ENCODE measurements around the gene CCL18.
"Not testable (repeated sequence)": the region's sequence is repeated elsewhere in the genome, so short reads cannot be mapped to it uniquely, and the experiment has no call there.

CCL18 gene

GRCh38 chr17:36072431-36073121, 8.5 kb downstream of the CCL18 start:
- peak; percentile 15 for DNase-seq

DNA sequence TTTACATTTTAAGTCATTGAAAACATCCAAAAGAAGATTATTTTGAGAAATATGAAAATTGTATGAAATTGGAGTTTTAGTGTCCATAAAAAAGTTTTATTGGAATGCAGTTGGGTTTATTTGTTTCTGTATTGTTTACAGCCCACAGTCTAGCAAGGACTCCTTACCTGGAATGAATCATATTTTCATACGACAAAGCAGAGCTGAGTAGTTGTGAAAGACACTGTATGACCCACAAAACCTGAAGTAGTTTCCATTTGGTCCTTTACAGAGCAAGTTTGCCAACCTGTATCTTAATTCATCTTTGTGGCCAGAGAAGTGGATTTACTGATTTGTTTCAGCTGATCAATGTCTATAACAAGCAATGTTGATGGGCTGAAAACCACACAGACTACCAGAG, 10.3 kb downstream of the CCL18 start:
- DNase-seq = no peak

- DNase-seq = not testable (repeated sequence)
Measured at GRCh38 chr17:36081681-36082471, 17.8 kb downstream of the CCL18 start.

GRCh38 chr17:36082482-36083120, 18.5 kb downstream of the CCL18 start:
- DNase-seq = peak; percentile 6

DNA sequence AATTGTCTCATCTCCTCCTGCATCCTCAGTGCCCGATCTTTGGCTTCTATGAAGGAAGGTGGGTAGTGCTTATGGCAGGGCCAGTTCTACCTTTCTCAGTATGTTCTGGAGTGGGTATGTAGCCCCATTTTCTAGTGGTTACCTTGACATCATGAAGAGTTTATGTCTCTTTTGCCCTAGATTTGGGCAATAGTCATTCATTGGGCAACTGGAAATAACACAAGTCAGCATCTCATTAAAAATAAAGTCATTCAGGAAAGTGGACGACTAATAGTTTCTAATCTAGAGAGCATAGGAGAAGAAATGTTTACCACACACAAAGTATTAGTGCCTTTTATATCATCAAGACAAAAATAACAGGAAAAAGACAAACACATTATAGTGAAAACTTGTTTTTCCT, 19.6 kb downstream of the CCL18 start:
- DNase-seq = not testable (repeated sequence)

DNA sequence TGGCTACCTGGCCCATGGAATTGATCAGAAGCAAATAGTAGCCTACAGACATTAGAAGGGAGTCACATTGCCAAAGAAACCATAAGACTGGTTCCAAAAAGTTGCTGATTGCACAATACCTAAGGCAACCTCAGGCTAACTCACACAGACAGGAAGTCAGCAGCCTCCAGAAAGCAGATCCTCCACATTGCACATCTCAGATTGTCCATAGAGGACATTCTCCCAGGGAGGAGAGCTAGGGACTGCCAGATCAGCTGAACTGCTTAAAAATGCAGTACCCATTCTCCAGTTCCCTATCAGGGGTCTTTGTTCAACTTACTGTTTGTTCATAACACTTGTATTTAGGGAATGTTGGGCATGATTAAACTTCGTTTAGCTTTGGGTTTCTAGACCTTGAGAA, 21.7 kb downstream of the CCL18 start:
- DNase-seq = no peak

- DNase-seq = no peak
Measured at GRCh38 chr17:36086791-36087190, 22.7 kb downstream of the CCL18 start.

DNA sequence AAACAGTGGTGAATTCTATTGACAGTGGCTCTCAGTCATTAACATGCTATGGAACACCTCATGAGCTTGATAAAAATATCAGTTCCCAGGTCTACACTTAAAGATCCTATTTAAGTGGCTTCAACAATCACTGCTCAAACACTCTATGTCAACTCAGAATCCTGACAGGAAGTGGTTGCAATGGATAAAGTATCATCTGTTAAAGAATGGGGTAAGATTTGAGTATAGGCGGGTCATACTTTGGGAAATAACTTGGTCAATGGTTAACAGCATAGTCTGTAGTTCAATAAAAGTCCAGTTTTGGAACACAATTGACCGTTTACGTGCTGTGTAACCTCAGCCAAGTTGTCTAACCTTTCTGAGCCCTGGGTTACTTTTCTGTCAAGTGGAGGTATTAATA, 23.4 kb downstream of the CCL18 start:
- not testable (repeated sequence) for DNase-seq

GRCh38 chr17:36087897-36088572, 24.0 kb downstream of the CCL18 start:
- DNase-seq = not testable (repeated sequence)

DNA sequence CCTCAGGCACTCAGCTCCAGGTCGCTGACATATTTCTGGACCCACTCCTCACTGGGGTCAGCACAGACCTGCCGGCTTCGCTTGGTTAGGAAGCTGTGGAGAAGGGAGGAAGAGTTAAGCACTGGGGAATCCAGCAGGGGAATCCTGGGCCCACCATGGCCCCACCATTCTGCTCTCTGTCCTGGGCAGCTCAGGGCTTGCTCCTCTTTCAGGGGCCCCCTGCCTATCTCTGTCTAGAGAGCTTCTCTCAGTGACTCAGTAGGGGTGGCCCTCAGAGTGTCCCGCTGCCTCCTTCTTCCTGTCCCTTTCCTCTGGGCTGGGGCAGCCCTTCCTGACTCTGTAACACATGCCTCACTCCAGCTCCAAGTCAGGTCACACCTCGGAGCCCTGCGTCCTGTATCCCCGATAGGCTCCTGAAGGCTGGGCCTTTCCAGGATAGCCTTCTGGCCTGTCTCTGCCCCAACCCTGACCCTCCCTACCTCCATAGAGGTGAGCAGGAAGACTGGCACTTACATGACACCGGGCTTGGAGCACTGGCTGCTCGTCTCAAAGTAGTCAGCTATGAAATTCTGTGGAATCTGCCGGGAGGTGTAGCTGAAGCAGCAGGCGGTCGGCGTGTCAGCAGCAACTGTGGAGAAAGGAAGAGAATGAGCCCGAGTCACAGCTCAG, 24.7 kb downstream of the CCL18 start:
- no peak for DNase-seq

DNA sequence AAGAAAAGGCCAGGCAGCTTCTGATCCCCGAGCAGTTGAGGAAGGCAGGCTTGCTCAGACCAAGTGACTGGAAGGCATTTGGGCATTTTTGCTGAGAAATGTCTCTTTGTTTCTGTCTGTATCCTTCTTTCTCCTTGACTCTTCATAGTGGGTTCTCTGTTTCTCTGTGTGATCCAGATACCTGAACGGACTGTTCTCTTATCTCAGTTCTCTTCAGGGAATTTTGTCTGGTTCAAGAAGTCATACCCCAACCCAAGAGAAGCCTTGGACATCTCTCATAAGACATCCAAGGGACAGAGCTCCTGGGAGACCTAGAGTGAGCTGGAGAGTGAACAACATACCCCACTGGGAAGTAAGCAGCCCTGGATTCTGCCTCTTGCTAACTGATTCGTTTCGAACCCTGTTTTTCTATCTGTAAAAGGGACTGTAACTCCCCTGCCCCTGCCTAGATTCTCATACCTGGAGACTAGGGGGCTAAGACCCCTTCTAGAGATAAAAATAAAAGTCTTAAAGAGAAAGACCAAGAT, 25.3 kb downstream of the CCL18 start:
- no peak for DNase-seq

DNA sequence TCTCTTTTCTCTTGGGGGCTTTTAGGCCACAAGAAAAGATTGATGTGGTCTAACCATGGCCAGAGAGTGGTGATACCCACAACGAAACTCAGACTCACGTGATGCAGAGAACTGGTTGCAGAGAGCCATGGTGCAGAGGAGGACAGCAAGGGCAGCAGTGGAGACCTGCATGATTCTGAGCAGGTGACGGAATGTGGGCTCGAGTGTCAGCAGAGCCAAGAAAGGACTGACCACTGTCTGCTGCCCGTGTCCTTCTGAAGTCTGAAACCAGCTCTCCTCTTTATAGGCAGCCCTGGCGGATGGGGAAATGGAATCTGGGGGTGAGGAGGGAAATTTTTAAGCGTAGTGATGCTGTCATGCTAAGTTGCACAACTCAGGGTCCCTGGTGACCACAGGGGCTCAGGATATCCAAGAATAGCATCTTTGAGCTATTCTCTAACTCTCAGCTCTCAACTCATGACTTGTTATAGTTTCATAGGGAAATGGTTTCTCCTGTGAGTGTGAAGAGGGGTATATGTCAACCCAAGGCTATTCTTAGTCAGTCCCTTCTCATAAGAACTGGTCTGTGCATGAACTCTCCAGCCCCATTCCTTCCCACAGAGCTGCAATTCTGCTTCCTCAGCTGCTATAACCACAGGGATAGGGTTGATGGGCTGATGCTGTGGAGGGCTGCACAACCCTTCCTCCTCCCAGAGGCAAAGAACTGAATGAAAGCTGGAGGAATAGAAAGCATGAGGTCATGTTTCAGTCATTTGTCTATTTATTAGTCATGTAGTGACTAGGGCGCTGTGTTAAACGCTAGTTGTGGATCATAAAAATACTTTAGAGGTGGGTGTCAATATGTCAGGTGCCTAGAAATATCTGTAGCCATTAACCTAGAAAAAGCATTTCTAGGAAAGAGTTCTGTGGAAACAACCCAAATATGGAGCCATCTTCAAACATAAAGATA, 26.1 kb downstream of the CCL18 start, which contains the start of gene CCL3:
TSS of gene CCL3 (minus strand) at position 256 of the 949 bp plus-strand sequence. CDS start at position 171, 85 bp downstream.
- no peak for DNase-seq

GRCh38 chr17:36092230-36092629, 28.2 kb downstream of the CCL18 start:
- no peak for DNase-seq

- not testable (repeated sequence) for DNase-seq
Measured at GRCh38 chr17:36092715-36093114, 28.6 kb downstream of the CCL18 start.

DNA sequence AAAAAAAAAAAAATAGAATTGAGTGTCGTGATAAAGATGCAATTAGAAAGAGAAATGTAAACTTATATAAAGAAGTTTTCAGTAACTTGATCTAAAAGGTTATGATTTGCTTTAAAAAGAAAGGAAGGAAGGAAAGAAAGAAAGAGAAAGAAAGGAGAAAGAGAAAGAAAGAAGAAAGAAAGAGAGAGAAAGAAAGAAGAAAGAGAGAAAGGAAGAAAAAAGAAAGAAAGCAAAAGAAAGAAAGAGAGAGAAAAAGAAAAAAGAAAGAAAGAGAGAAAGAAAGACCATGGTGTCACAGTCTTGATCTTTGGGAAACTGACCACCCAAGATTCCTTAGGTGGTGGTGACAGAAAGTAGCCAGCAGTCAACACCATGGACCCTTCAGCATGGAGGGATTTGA, 30.2 kb downstream of the CCL18 start:
- no peak for DNase-seq

DNA sequence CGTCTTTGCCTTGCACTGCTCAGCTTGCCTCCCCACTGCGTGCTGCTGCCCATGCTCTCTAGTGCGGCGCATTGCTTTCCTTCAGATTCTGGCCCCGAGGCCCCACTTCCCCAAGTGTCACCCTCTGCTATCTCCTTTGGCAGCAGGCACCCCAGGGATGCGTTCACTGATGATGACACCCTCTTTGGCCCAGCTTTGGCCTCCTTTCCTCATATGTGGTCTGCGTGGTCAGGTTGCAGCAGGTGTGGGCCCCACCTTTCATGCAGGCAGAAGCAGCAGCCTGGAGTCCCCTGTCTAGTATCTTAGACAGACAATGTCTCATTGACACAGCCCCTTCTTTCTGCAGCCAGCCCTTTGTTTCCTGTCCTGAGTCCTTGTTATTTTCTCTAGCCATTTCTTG, 30.7 kb downstream of the CCL18 start:
- no peak for DNase-seq

DNA sequence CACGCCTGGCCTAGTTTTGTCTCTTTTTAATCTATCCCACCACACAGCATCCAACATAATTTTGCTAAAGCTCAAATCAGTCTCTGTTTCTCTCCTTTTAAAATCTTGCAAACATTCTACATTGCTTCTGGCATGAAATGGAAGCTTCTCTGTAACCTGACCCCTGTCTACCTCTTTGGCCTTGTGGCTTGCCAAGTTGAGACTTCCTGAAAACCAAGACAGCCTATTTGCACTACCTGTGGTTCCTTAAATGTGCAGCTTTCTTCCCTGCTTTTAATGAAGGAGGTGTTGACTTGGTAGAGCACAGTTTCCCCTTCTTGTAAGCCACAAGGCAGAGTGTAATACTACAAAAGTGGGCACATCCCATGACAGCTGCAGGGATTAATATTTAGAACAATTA, 31.9 kb downstream of the CCL18 start:
- DNase-seq = no peak

GRCh38 chr17:36099004-36099403, 34.9 kb downstream of the CCL18 start:
- DNase-seq = not testable (repeated sequence)

DNA sequence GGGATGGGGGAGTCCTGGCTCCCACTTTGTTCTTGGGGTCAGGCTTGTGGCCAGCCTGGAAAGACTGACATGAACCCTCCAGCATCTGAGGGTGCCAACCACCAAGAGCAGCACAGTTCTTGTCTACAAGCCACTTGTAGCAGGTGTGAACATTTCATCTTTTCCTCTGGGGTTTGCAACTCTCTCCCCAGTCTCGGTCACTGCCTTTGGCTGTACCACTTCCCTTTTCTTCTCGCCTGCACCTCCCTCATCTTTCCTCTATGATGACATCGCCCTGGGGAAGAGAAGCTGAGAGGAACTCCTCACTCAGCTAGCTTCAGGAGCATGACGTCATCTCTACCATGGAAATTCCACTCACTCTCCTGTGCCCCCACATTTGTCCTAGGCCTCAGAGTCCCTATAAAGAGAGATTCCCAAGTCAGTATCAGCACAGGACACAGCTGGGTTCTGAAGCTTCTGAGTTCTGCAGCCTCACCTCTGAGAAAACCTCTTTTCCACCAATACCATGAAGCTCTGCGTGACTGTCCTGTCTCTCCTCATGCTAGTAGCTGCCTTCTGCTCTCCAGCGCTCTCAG, 39.4 kb downstream of the CCL18 start, which contains the start of gene CCL4:
TSS of gene CCL4 (plus strand) at position 427 of the 575 bp plus-strand sequence. CDS start at position 506, 79 bp downstream.
- not testable (repeated sequence) for DNase-seq

DNA sequence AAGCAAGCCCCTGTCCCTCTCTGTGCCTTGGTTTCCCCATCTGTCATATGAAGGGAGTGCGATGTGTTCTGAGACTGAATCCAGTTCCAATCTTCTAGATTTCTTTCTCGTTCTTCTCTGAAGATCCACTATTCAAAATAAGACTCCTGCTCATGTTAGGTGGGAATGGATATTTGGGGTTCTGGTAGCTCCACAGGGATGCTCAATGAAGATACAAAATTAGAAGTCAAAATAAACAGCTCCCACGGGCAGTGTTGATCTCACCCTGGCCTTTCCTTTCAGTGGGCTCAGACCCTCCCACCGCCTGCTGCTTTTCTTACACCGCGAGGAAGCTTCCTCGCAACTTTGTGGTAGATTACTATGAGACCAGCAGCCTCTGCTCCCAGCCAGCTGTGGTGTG, 40.2 kb downstream of the CCL18 start:
- DNase-seq = not testable (repeated sequence)
